Fibroblast of lung (primary cell): ENCODE measurements around the gene PHLDB1. TPM values are rescaled to one million over a fixed set of nuclear protein-coding genes. Genes with fewer than 3 reads are reported as not detected.

ENCODE experiments used
- DNase-seq, 2 donors: peaks; one replicate each; pipeline versions ENCODE4 v3.0.0 to v3.0.0-alpha.2; 2010; ENCODE audit warnings: low read depth in 2 of 2
- H2AFZ ChIP-seq: 2 replicates; pipeline ENCODE4 v1.5.1; 2012; ENCODE audit warnings: low read length, control low read depth, inconsistent platforms
- H3K27ac ChIP-seq: 2 replicates; pipeline ENCODE4 v1.5.1; 2011; ENCODE audit warnings: low read length, control low read depth; ENCODE audit not compliant: insufficient read depth
- H3K27me3 ChIP-seq: 2 replicates; pipeline ENCODE4 v1.5.1; 2011; ENCODE audit warnings: mild to moderate bottlenecking, low read length; ENCODE audit not compliant: control insufficient read depth, insufficient read depth
- H3K36me3 ChIP-seq: 2 replicates; pipeline ENCODE4 v1.5.1; 2011; ENCODE audit warnings: low read length; ENCODE audit not compliant: control insufficient read depth, insufficient read depth
- H3K4me1 ChIP-seq: 2 replicates; pipeline ENCODE4 v1.5.1; 2011; ENCODE audit warnings: low read length; ENCODE audit not compliant: control insufficient read depth, insufficient read depth; ENCODE audit errors: extremely low read depth
- H3K4me2 ChIP-seq: 2 replicates; pipeline ENCODE4 v1.5.1; 2011; ENCODE audit warnings: low read length, control low read depth; ENCODE audit not compliant: insufficient read depth; ENCODE audit errors: extremely low read depth
- H3K4me3 ChIP-seq, 4 experiments: fragments of 200-600 bp in 1 of 4; sonication (generic) in 1 of 4; replicated peaks in 1 of 4; 2 replicates each; pipeline ENCODE4 v1.5.1; 2011 to 2016; ENCODE audit warnings: low read length in 4 of 4, low read depth in 3 of 4, mild to moderate bottlenecking in 3 of 4, control low read depth in 2 of 4, inconsistent platforms in 1 of 4, mixed read lengths in 1 of 4; ENCODE audit not compliant: insufficient read depth in 1 of 4; ENCODE audit errors: control extremely low read depth in 1 of 4
- H3K79me2 ChIP-seq: 2 replicates; pipeline ENCODE4 v1.5.1; 2012; ENCODE audit warnings: mild to moderate bottlenecking, low read length, inconsistent platforms; ENCODE audit not compliant: control insufficient read depth, insufficient read depth
- H3K9ac ChIP-seq: 2 replicates; pipeline ENCODE4 v1.5.1; 2011; ENCODE audit warnings: mild to moderate bottlenecking, low read length, control low read depth; ENCODE audit not compliant: insufficient read depth
- H3K9me3 ChIP-seq: 2 replicates; pipeline ENCODE4 v1.5.1; 2012; ENCODE audit warnings: low read depth, low read length; ENCODE audit not compliant: control insufficient read depth, insufficient read depth
- H4K20me1 ChIP-seq: 2 replicates; pipeline ENCODE4 v1.5.1; 2011; ENCODE audit warnings: low read length; ENCODE audit not compliant: control insufficient read depth, insufficient read depth; ENCODE audit errors: extremely low read depth
- CTCF ChIP-seq, 2 donors: IDR thresholded peaks in 1 of 2; conservative IDR thresholded peaks in 1 of 2; 1 replicate in 1 of 2; 2 replicates in 1 of 2; pipeline ENCODE4 v1.5.1; 2011 to 2012; ENCODE audit warnings: low read length in 2 of 2, control low read depth in 1 of 2, inconsistent platforms in 1 of 2, low read depth in 1 of 2, mild to moderate bottlenecking in 1 of 2
- EZH2 ChIP-seq: IDR thresholded peaks from 2 replicates; pipeline ENCODE4 v1.5.1; 2012; ENCODE audit warnings: low read length, control low read depth, mild to moderate bottlenecking; ENCODE audit errors: missing control alignments
- polyA plus RNA-seq, 2 donors: library from polyadenylated mRNA; depleted of rRNA in 1 of 2; stranded (reverse) in 1 of 2; unstranded in 1 of 2; fragments of >200 nt; gene quantifications; 2 replicates each; pipeline ENCODE4 v1.2.1, GENCODE V29; 2011 to 2012; ENCODE audit warnings: missing spikeins in 1 of 2
- total RNA-seq: library from RNA; depleted of rRNA; stranded (reverse); fragments of >200 nt; gene quantifications from 2 replicates; pipeline ENCODE4 v1.2.1, GENCODE V29; 2014

PHLDB1 gene
- total and polyA plus RNA-seq, 2 donors (not counting 1 experiment from before 2014, with no cell fraction given), result 51.4 to 59.0 TPM

GRCh38 chr11:118635642-118636041 is 28.2 kb downstream of the PHLDB1 start:
- no peaks in the 10 kb centered on the region for H4K20me1 ChIP-seq
- H2AFZ ChIP-seq, result no peak overlapping the region
- no peak overlapping the region for H3K4me3 ChIP-seq
- no peaks in the 10 kb centered on the region for H3K9me3 ChIP-seq
- H3K4me1 ChIP-seq, result peaks cover 35% of the 10 kb centered on the region
- DNase-seq, result no peak
- TF ChIP-seq CTCF (conservative IDR thresholded peaks at IDR 0.05 in 1 of 2, IDR thresholded peaks at IDR 0.05 in 1 of 2; ENCODE audit: low read depth in 1 of 2, low read length in 2 of 2), result no peak
- TF ChIP-seq EZH2, result no peak
- H3K79me2 ChIP-seq, result no peaks in the 10 kb centered on the region
- H3K27ac ChIP-seq, result no peak overlapping the region
- no peaks in the 10 kb centered on the region for H3K27me3 ChIP-seq
- H3K36me3 ChIP-seq, result peaks cover 48% of the 10 kb centered on the region
- no peak overlapping the region for H3K9ac ChIP-seq
- no peak overlapping the region for H3K4me2 ChIP-seq

GRCh38 chr11:118636569-118637290 is 29.3 kb downstream of the PHLDB1 start:
- H3K27me3 ChIP-seq, result no peaks in the 10 kb centered on the region
- H3K4me3 ChIP-seq, result no peak overlapping the region
- peaks cover 35% of the 10 kb centered on the region for H3K4me1 ChIP-seq
- no peaks in the 10 kb centered on the region for H3K79me2 ChIP-seq
- H3K27ac ChIP-seq, result peak overlapping the region; percentile 10
- no peak overlapping the region for H3K9ac ChIP-seq
- H3K36me3 ChIP-seq, result peaks cover 47% of the 10 kb centered on the region
- no peak for DNase-seq
- no peak overlapping the region for H2AFZ ChIP-seq
- H3K9me3 ChIP-seq, result no peaks in the 10 kb centered on the region
- no peaks in the 10 kb centered on the region for H4K20me1 ChIP-seq
- no peak overlapping the region for H3K4me2 ChIP-seq
- TF ChIP-seq EZH2, result no peak
- TF ChIP-seq CTCF (conservative IDR thresholded peaks at IDR 0.05 in 1 of 2, IDR thresholded peaks at IDR 0.05 in 1 of 2; ENCODE audit: low read depth in 1 of 2, low read length in 2 of 2), result no peak

GRCh38 chr11:118638726-118639125 is 31.3 kb downstream of the PHLDB1 start:
- H3K9ac ChIP-seq, result no peak overlapping the region
- H2AFZ ChIP-seq, result no peak overlapping the region
- no peak for TF ChIP-seq EZH2
- TF ChIP-seq CTCF (conservative IDR thresholded peaks at IDR 0.05 in 1 of 2, IDR thresholded peaks at IDR 0.05 in 1 of 2; ENCODE audit: low read depth in 1 of 2, low read length in 2 of 2), result no peak
- no peak overlapping the region for H3K4me2 ChIP-seq
- peaks cover 29% of the 10 kb centered on the region for H3K4me1 ChIP-seq
- H4K20me1 ChIP-seq, result no peaks in the 10 kb centered on the region
- H3K27me3 ChIP-seq, result no peaks in the 10 kb centered on the region
- no peaks in the 10 kb centered on the region for H3K79me2 ChIP-seq
- H3K9me3 ChIP-seq, result no peaks in the 10 kb centered on the region
- no peak for DNase-seq
- H3K36me3 ChIP-seq, result peaks cover 47% of the 10 kb centered on the region
- no peak overlapping the region for H3K27ac ChIP-seq
- no peak overlapping the region for H3K4me3 ChIP-seq
